ENCODE measurements around the gene XPO5. TPM values are rescaled to one million over a fixed set of nuclear protein-coding genes. Genes with fewer than 3 reads are reported as not detected.
A peak's percentile ranks its signal among the peaks of the same experiment; 100 is the strongest.

Gene XPO5
- polyA plus RNA-seq, 1 of the 3 experiments (the other 2 are of a cell fraction) = 29.5 TPM

- ChIA-PET POLR2A (interaction anchor here (1.2 kb wide), 1 partner anchor 9 kb away, joined by 3 read pairs; no protein-coding TSS in a partner anchor), CTCF (interaction anchor here (0.9 kb wide), 1 partner anchor 26 kb away, joined by 3 read pairs; no protein-coding TSS in a partner anchor)
- Histone ChIP-seq H3K4me3 (ENCODE audit: low read depth in 2 of 2, low read length in 1 of 2) (no peak overlapping the region), H3K36me3 (replicated peaks in 1 of 2; ENCODE audit: control insufficient read depth in 1 of 2, insufficient read depth in 2 of 2, low read length in 1 of 2) (peaks cover 0 to 2% of the 10 kb centered on the region in 2 experiments), H3F3A (replicated peaks; ENCODE audit: insufficient read depth) (no peaks in the 10 kb centered on the region), H3K79me2 (ENCODE audit: insufficient read depth) (peaks cover 78% of the 10 kb centered on the region), H3K27me3 (ENCODE audit: insufficient read depth) (no peaks in the 10 kb centered on the region), H3K27ac (ENCODE audit: low read depth in 2 of 2, low read length in 1 of 2) (no peak overlapping the region), H4K20me1 (ENCODE audit: insufficient read depth) (no peaks in the 10 kb centered on the region), H3K9ac (no peak overlapping the region), H2AFZ (ENCODE audit: low read depth) (no peak overlapping the region), H3K9me2 (no peaks in the 10 kb centered on the region), H3K9me3 (no peaks in the 10 kb centered on the region), H3K4me2 (no peak overlapping the region), H3K4me1 (ENCODE audit: control insufficient read depth in 1 of 2, insufficient read depth in 2 of 2, low read depth in 1 of 2, low read length in 1 of 2) (peaks cover 10 to 15% of the 10 kb centered on the region in 2 experiments; a peak in 3 of 4 replicates)
- DNase-seq = no peak
- no peak for TF ChIP-seq REST (IDR thresholded peaks at IDR 0.05; ENCODE audit: low read depth, low read length)
- no peak for TF ChIP-seq NRF1 (IDR thresholded peaks at IDR 0.05; ENCODE audit: low read depth, low read length)
- no peak for TF ChIP-seq GABPA (IDR thresholded peaks at IDR 0.05; ENCODE audit: low read depth)
- TF ChIP-seq RCOR1 (IDR thresholded peaks at IDR 0.05; ENCODE audit: low read length) = no peak
- TF ChIP-seq SMC3 (IDR thresholded peaks at IDR 0.05; ENCODE audit: low read depth, low read length) = no peak
- TF ChIP-seq YY1 (IDR thresholded peaks at IDR 0.05; ENCODE audit: low read depth) = no peak
- TF ChIP-seq IRF3 (IDR thresholded peaks at IDR 0.05; ENCODE audit: low read depth, low read length) = no peak
- no peak for TF ChIP-seq FOXM1 (IDR thresholded peaks at IDR 0.05; ENCODE audit: low read depth)
- TF ChIP-seq USF2 (IDR thresholded peaks at IDR 0.05; ENCODE audit: borderline replicate concordance, low read depth, low read length) = no peak
- TF ChIP-seq MEF2A (IDR thresholded peaks at IDR 0.05; ENCODE audit: borderline replicate concordance, low read depth) = no peak
- WGBS (ENCODE audit: low lambda C conversion rate) = 94% methylated on average over 2 of the region's 2 CpGs
Measured at GRCh38 chr6:43481075-43481474, 94.8 kb downstream of the XPO5 start.

GRCh38 chr6:43478008-43478372, 97.8 kb downstream of the XPO5 start:
- peaks cover 0 to 2% of the 10 kb centered on the region in 2 experiments for H3K36me3 ChIP-seq (replicated peaks in 1 of 2; ENCODE audit: control insufficient read depth in 1 of 2, insufficient read depth in 2 of 2, low read length in 1 of 2)
- H3K4me3 ChIP-seq (ENCODE audit: low read depth in 2 of 2, low read length in 1 of 2) = peak overlapping the region; percentile 60 to 65
- DNase-seq = no peak
- ChIA-PET POLR2A (interaction anchor here (0.6 to 1.5 kb wide), 9 partner anchors 8 to 602 kb away, joined by 3 to 5 read pairs (median 3); no protein-coding TSS in a partner anchor), CTCF (interaction anchor here (1.2 to 3.9 kb wide), 6 partner anchors 9 to 29 kb away, joined by 3 to 23 read pairs (median 4); no protein-coding TSS in a partner anchor)
- H3K4me1 ChIP-seq (ENCODE audit: control insufficient read depth in 1 of 2, insufficient read depth in 2 of 2, low read depth in 1 of 2, low read length in 1 of 2) = peaks cover 10 to 15% of the 10 kb centered on the region in 2 experiments; a peak in 3 of 4 replicates
- 4% methylated on average over 3 of the region's 3 CpGs for WGBS (ENCODE audit: low lambda C conversion rate)
- H3K9me2 ChIP-seq = no peaks in the 10 kb centered on the region
- no peaks in the 10 kb centered on the region for H4K20me1 ChIP-seq (ENCODE audit: insufficient read depth)
- no peaks in the 10 kb centered on the region for H3K9me3 ChIP-seq
- no peak for TF ChIP-seq RCOR1 (IDR thresholded peaks at IDR 0.05; ENCODE audit: low read length)
- no peak for TF ChIP-seq CTCF (IDR thresholded peaks at IDR 0.05)
- TF ChIP-seq SIN3A (IDR thresholded peaks at IDR 0.05; ENCODE audit: borderline replicate concordance, low read depth, low read length) = no peak
- TF ChIP-seq EP300 (IDR thresholded peaks at IDR 0.05; ENCODE audit: borderline replicate concordance in 1 of 2, low read depth in 1 of 2, low read length in 1 of 2) = no peak
- no peak for TF ChIP-seq TAF1 (IDR thresholded peaks at IDR 0.05; ENCODE audit: borderline replicate concordance, low read depth, low read length)
- TF ChIP-seq USF2 (IDR thresholded peaks at IDR 0.05; ENCODE audit: borderline replicate concordance, low read depth, low read length) = no peak
- no peak for TF ChIP-seq USF1 (IDR thresholded peaks at IDR 0.05; ENCODE audit: borderline replicate concordance, low read depth)
- no peak for TF ChIP-seq NRF1 (IDR thresholded peaks at IDR 0.05; ENCODE audit: low read depth, low read length)
- no peak for TF ChIP-seq MEF2A (IDR thresholded peaks at IDR 0.05; ENCODE audit: borderline replicate concordance, low read depth)
- no peak for TF ChIP-seq TEAD4 (IDR thresholded peaks at IDR 0.05; ENCODE audit: borderline replicate concordance, insufficient read depth)
- peaks cover 51% of the 10 kb centered on the region for H3K79me2 ChIP-seq (ENCODE audit: insufficient read depth)
- 0 out of 2 replicates have a peak overlapping the region, but pooled peaks have one; percentile 6 for H2AFZ ChIP-seq (ENCODE audit: low read depth)
- H3F3A ChIP-seq (replicated peaks; ENCODE audit: insufficient read depth) = no peaks in the 10 kb centered on the region
- H3K4me2 ChIP-seq = peak overlapping the region; percentile 77
- H3K9ac ChIP-seq = peak overlapping the region; percentile 79
- peak overlapping the region; percentile 40 to 65; a peak in 2 of 4 replicates for H3K27ac ChIP-seq (ENCODE audit: low read depth in 2 of 2, low read length in 1 of 2)
- H3K27me3 ChIP-seq (ENCODE audit: insufficient read depth) = no peaks in the 10 kb centered on the region
